Measurements from ENCODE around the gene AURKA.

Gene AURKA

DNA sequence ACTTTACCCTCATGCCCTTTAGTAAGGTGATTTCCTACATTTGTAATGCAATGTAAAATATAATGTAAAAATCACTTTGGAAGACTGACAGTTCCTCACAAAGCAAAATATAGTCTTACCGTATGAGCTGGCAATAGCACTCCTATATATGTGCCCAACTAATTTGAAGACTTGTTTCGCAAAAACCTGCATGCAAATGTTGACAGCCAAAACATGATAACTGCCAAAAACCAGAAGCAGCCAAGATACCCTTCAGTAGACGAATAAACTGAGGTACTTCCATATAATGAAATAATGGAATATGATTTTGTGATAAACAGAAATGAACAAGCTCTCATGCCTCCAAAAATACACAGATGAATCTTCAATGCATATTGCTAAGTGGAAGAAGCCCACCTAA is 13.6 kb downstream of the AURKA start:
- Histone ChIP-seq H4K20me1 (ENCODE audit: low read depth, low read length) (peaks cover 18% of the 10 kb centered on the region), H3K4me3 (ENCODE audit: insufficient read depth, low read length, poor library complexity, severe bottlenecking) (no peak overlapping the region), H3K4me2 (ENCODE audit: low read depth, low read length, poor library complexity, severe bottlenecking) (no peak overlapping the region), H3K9me2 (replicated peaks; ENCODE audit: insufficient read depth, low read length) (no peaks in the 10 kb centered on the region), H3K9me3 (ENCODE audit: insufficient read depth, low read length) (no peaks in the 10 kb centered on the region), H3K9ac (ENCODE audit: low read length) (no peak overlapping the region), H3K79me2 (ENCODE audit: insufficient read depth, low read length) (peaks cover 67% of the 10 kb centered on the region), H3F3A (ENCODE audit: insufficient read depth) (no peaks in the 10 kb centered on the region), H3K27me3 (ENCODE audit: low read length) (no peaks in the 10 kb centered on the region), H3K36me3 (ENCODE audit: low read length) (peaks cover 58% of the 10 kb centered on the region), H3K27ac (ENCODE audit: low read depth, low read length) (no peak overlapping the region), H2AFZ (ENCODE audit: low read depth, low read length, severe bottlenecking) (no peak overlapping the region)
- no peak for TF ChIP-seq EZH2phosphoT487 (conservative IDR thresholded peaks at IDR 0.05; ENCODE audit: low read length)
- TF ChIP-seq, protein P1, sequence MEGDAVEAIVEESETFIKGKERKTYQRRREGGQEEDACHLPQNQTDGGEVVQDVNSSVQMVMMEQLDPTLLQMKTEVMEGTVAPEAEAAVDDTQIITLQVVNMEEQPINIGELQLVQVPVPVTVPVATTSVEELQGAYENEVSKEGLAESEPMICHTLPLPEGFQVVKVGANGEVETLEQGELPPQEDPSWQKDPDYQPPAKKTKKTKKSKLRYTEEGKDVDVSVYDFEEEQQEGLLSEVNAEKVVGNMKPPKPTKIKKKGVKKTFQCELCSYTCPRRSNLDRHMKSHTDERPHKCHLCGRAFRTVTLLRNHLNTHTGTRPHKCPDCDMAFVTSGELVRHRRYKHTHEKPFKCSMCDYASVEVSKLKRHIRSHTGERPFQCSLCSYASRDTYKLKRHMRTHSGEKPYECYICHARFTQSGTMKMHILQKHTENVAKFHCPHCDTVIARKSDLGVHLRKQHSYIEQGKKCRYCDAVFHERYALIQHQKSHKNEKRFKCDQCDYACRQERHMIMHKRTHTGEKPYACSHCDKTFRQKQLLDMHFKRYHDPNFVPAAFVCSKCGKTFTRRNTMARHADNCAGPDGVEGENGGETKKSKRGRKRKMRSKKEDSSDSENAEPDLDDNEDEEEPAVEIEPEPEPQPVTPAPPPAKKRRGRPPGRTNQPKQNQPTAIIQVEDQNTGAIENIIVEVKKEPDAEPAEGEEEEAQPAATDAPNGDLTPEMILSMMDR (IDR thresholded peaks at IDR 0.05; ENCODE audit: insufficient read depth, low read length, poor library complexity, severe bottlenecking), result no peak

DNA sequence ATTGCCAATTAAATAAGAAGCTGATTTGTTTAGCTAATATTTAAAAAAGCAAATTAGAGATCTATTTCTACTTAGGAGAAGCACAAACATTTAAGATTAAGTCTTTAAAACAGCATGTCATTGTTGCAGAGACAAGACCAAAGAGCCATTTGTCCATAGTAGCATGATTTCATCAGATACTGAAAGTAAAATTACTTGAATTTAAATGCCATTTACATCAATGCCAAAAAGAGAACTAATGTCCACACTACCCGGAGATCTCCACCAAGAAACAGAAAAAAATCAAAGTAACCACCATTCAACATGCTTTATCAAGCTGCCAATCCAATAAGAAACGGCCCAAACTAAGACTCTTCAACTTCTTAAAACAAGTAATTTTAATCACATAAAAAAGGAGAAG is 15.7 kb downstream of the AURKA start:
- Histone ChIP-seq H2AFZ (ENCODE audit: low read depth, low read length, severe bottlenecking) (no peak overlapping the region), H3K9me3 (ENCODE audit: insufficient read depth, low read length) (no peaks in the 10 kb centered on the region), H3F3A (ENCODE audit: insufficient read depth) (no peaks in the 10 kb centered on the region), H3K9me2 (replicated peaks; ENCODE audit: insufficient read depth, low read length) (no peaks in the 10 kb centered on the region), H3K79me2 (ENCODE audit: insufficient read depth, low read length) (peaks cover 49% of the 10 kb centered on the region), H3K4me3 (ENCODE audit: insufficient read depth, low read length, poor library complexity, severe bottlenecking) (no peak overlapping the region), H4K20me1 (ENCODE audit: low read depth, low read length) (peaks cover 14% of the 10 kb centered on the region), H3K27ac (ENCODE audit: low read depth, low read length) (no peak overlapping the region), H3K9ac (ENCODE audit: low read length) (no peak overlapping the region), H3K4me2 (ENCODE audit: low read depth, low read length, poor library complexity, severe bottlenecking) (no peak overlapping the region), H3K27me3 (ENCODE audit: low read length) (no peaks in the 10 kb centered on the region), H3K36me3 (ENCODE audit: low read length) (peaks cover 58% of the 10 kb centered on the region)
- TF ChIP-seq, protein P1 (IDR thresholded peaks at IDR 0.05; ENCODE audit: insufficient read depth, low read length, poor library complexity, severe bottlenecking), result no peak
- no peak for TF ChIP-seq EZH2phosphoT487 (conservative IDR thresholded peaks at IDR 0.05; ENCODE audit: low read length)

DNA sequence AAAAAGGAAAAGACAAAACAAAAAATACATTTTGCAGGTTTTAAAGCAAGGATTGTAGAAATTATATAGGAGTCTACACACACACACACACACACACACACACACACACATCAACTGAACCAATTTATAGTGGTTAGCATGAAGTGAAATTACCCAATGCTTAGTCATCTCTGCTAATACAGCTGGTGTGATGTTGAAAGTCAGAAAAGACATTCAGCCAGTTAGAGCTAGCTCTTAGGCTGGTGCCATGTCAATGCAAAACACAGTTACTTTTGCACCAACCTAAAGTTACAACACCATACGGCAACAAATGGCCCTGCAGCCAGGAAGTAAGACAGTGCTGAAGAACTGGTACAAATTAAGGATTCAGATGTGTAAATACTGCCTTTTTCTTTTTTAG is 18.1 kb downstream of the AURKA start:
- Histone ChIP-seq H3K9ac (ENCODE audit: low read length) (no peak overlapping the region), H3K4me3 (ENCODE audit: insufficient read depth, low read length, poor library complexity, severe bottlenecking) (no peak overlapping the region), H3K9me2 (replicated peaks; ENCODE audit: insufficient read depth, low read length) (no peaks in the 10 kb centered on the region), H2AFZ (ENCODE audit: low read depth, low read length, severe bottlenecking) (no peak overlapping the region), H3F3A (ENCODE audit: insufficient read depth) (0 out of 2 replicates have a peak, but pooled peaks cover 5% of the 10 kb centered on the region), H3K27me3 (ENCODE audit: low read length) (no peaks in the 10 kb centered on the region), H3K79me2 (ENCODE audit: insufficient read depth, low read length) (peaks cover 36% of the 10 kb centered on the region), H3K36me3 (ENCODE audit: low read length) (peaks cover 47% of the 10 kb centered on the region), H3K27ac (ENCODE audit: low read depth, low read length) (no peak overlapping the region), H3K9me3 (ENCODE audit: insufficient read depth, low read length) (no peaks in the 10 kb centered on the region), H4K20me1 (ENCODE audit: low read depth, low read length) (peaks cover 11% of the 10 kb centered on the region; the same call in 1 of the 2 replicates), H3K4me2 (ENCODE audit: low read depth, low read length, poor library complexity, severe bottlenecking) (no peak overlapping the region)
- no peak for TF ChIP-seq EZH2phosphoT487 (conservative IDR thresholded peaks at IDR 0.05; ENCODE audit: low read length)
- TF ChIP-seq, protein P1 (IDR thresholded peaks at IDR 0.05; ENCODE audit: insufficient read depth, low read length, poor library complexity, severe bottlenecking), result no peak

All from SU-DHL-6 (cell line).